Smooth muscle cell (in vitro differentiated cells): Measurements from ENCODE around the gene FAM168B. TPM values are rescaled to one million over a fixed set of nuclear protein-coding genes. Genes with fewer than 3 reads are reported as not detected.

Source experiments
- DNase-seq: peaks from one replicate; lab custom pipeline; 2025; ENCODE audit not compliant: unreplicated experiment; lab: John Stamatoyannopoulos, UW
- H2AFZ ChIP-seq: fragments of 200-600 bp; sonication (generic); 2 replicates; pipeline ENCODE4 v1.6.0; 2016; ENCODE audit warnings: antibody characterized with exemption, low read depth, mild to moderate bottlenecking
- H3F3A ChIP-seq: fragments of 200-600 bp; sonication (generic); 2 replicates; pipeline ENCODE4 v1.6.0; 2017; ENCODE audit warnings: antibody characterized with exemption, low read depth
- H3K27ac ChIP-seq: fragments of 200-600 bp; sonication (generic); 2 replicates; pipeline ENCODE4 v1.5.1; 2016; ENCODE audit warnings: low read depth, mild to moderate bottlenecking
- H3K27me3 ChIP-seq: fragments of 200-600 bp; sonication (generic); 2 replicates; pipeline ENCODE4 v1.6.1; 2016; ENCODE audit warnings: low read depth, mild to moderate bottlenecking
- H3K36me3 ChIP-seq: fragments of 200-600 bp; sonication (generic); 2 replicates; pipeline ENCODE4 v1.5.1; 2016; ENCODE audit warnings: low read depth
- H3K4me1 ChIP-seq: fragments of 200-600 bp; sonication (generic); 2 replicates; pipeline ENCODE4 v1.5.1; 2016; ENCODE audit warnings: low read depth
- H3K4me2 ChIP-seq: fragments of 200-600 bp; sonication (generic); 2 replicates; pipeline ENCODE4 v1.6.0; 2016; ENCODE audit warnings: mild to moderate bottlenecking
- H3K4me3 ChIP-seq: fragments of 200-600 bp; sonication (generic); 2 replicates; pipeline ENCODE4 v1.5.1; 2016; ENCODE audit warnings: mild to moderate bottlenecking
- H3K79me2 ChIP-seq: fragments of 200-600 bp; sonication (generic); 2 replicates; pipeline ENCODE4 v1.6.0; 2016; ENCODE audit warnings: low read depth, mild to moderate bottlenecking
- H3K9ac ChIP-seq: fragments of 200-600 bp; sonication (generic); 2 replicates; pipeline ENCODE4 v1.6.0; 2016; ENCODE audit warnings: low read depth
- H3K9me3 ChIP-seq: fragments of 200-600 bp; sonication (generic); replicated peaks from 2 replicates; pipeline ENCODE4 v1.5.1; 2016; ENCODE audit warnings: low read depth
- H4K20me1 ChIP-seq: fragments of 200-600 bp; sonication (generic); 2 replicates; pipeline ENCODE4 v1.6.0; 2016; ENCODE audit warnings: low read depth
- CTCF ChIP-seq: fragments of 200-600 bp; sonication (generic); IDR thresholded peaks from 2 replicates; pipeline ENCODE4 v1.5.1; 2017; ENCODE audit warnings: borderline replicate concordance, mild to moderate bottlenecking, antibody characterized with exemption; ENCODE audit not compliant: insufficient read depth, poor library complexity, severe bottlenecking
- WGBS: methylation state at CpG from one replicate; pipeline ENCODE4 v1.1.7; 2016; ENCODE audit warnings: low lambda C conversion rate; 5-methylcytosine and 5-hydroxymethylcytosine counted together
- polyA plus RNA-seq: library from polyadenylated mRNA; unstranded; fragments of >200 nt; fragmentation: Nextera tagmentation; extraction: Ambion mirVana; gene quantifications from 2 replicates; pipeline ENCODE4 v1.2.1, GENCODE V29; 2016
- total RNA-seq: library from RNA; depleted of rRNA; stranded (reverse); fragments of >200 nt; gene quantifications from 2 replicates; pipeline ENCODE4 v1.2.3, GENCODE V29; 2014

Gene FAM168B
- total and polyA plus RNA-seq, 2 experiments from 2014 or later = 46.6 to 113 TPM

GRCh38 chr2:130998561-130998960, 94.7 kb downstream of the FAM168B start:
- WGBS = 78% methylated on average over 6 of the region's 6 CpGs
- H3K4me2 ChIP-seq = no peak overlapping the region

More at GRCh38 chr2:130998561-130998960, 94.7 kb downstream of the FAM168B start:
- TF ChIP-seq CTCF = no peak
- H3K27ac ChIP-seq = no peak overlapping the region
- H3K27me3 ChIP-seq = no peaks in the 10 kb centered on the region
- H3K79me2 ChIP-seq = no peaks in the 10 kb centered on the region
- H3K36me3 ChIP-seq = no peaks in the 10 kb centered on the region
- H3K9ac ChIP-seq = no peak overlapping the region
- H3K4me3 ChIP-seq = no peak overlapping the region
- H3F3A ChIP-seq = no peaks in the 10 kb centered on the region
- H3K4me1 ChIP-seq = no peaks in the 10 kb centered on the region
- H3K9me3 ChIP-seq = no peaks in the 10 kb centered on the region
- no peak overlapping the region for H2AFZ ChIP-seq
- DNase-seq = no peak
- H4K20me1 ChIP-seq = no peaks in the 10 kb centered on the region

Other genes starting within 250 kb of the FAM168B start
- 33.6 and 51.2 TPM in 2 replicates for gene PLEKHB2, start 11.9 kb upstream of the FAM168B start, total RNA-seq
- 25.7 and 32.5 TPM in 2 replicates for gene PLEKHB2, start 11.9 kb upstream of the FAM168B start, polyA plus RNA-seq
- 3.8 and 4.7 TPM in 2 replicates for gene POTEE, start 116.1 kb upstream of the FAM168B start, total RNA-seq
- 0.96 and 1.5 TPM in 2 replicates for gene POTEE, start 116.1 kb upstream of the FAM168B start, polyA plus RNA-seq